ENCODE results near the gene SLC9B1. TPM values are rescaled to one million over a fixed set of nuclear protein-coding genes. Genes with fewer than 3 reads are reported as not detected.
A peak's percentile ranks its signal among the peaks of the same experiment; 100 is the strongest.

Gene SLC9B1
- total RNA-seq, 4 donors from 2014 or later, result 1.5 to 4.2 (median 2.4) TPM

DNA sequence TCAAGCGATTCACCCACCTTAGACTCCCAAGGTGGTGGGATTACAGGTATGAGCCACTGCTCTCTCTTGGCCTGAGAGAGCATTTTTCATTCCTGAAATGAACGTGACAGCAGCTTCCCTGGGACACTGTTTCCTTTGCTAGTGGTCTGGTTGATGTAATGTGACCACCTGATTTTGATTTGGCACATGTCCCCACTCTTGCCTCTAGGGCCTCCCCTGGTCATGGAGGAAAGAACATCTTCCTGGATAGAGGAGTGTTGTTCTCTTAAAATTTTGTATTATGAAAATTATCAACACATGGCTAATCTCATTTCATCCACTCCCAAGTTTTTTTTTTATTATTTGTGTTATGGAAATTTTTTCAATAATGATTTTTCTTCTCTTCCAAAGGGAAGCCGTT, 33.3 kb upstream of the SLC9B1 start:
- TF ChIP-seq POLR2A (IDR thresholded peaks at IDR 0.05) (no peak), EP300 (IDR thresholded peaks at IDR 0.05) (no peak), CTCF (IDR thresholded peaks at IDR 0.05) (no peak)
- WGBS, 2 donors, result 63 to 79% methylated on average over 3 of the region's 3 CpGs
- Histone ChIP-seq H3K4me3 (no peak overlapping the region), H3K36me3 (peaks cover 0 to 24% (median 0%) of the 10 kb centered on the region in 3 donors), H3K27ac (no peak overlapping the region), H3K9me3 (no peaks in the 10 kb centered on the region), H3K27me3 (no peaks in the 10 kb centered on the region), H3K4me1 (no peaks in the 10 kb centered on the region)
- peak in 1 of 2 donors; percentile 13 for DNase-seq (ENCODE audit: low spot score in 2 of 2)

DNA sequence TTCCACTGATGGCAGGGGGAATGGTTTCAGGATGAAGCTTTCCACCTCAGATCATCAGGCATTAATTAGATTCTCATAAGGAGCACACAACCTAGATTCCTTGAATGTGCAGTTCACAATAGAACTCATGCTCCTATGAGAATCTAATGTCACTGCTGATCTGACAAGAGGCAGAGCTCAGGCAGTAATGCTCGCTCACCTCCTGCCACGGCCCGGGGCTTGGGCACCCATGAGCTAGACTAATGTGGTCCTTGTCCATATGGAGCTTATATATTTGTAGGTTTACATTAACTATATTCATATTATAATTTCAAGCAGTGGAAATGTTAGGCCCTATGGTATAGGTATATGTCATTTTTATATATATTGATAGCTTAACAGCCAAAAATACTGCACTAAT, 32.6 kb upstream of the SLC9B1 start:
- DNase-seq (ENCODE audit: low spot score in 2 of 2), result no peak
- Histone ChIP-seq H3K27me3 (no peaks in the 10 kb centered on the region), H3K36me3 (peaks cover 0 to 24% (median 0%) of the 10 kb centered on the region in 3 donors), H3K27ac (no peak overlapping the region), H3K9me3 (no peaks in the 10 kb centered on the region), H3K4me1 (no peaks in the 10 kb centered on the region), H3K4me3 (no peak overlapping the region)
- no peak for TF ChIP-seq EP300 (IDR thresholded peaks at IDR 0.05)
- TF ChIP-seq CTCF (IDR thresholded peaks at IDR 0.05), result no peak
- no peak for TF ChIP-seq POLR2A (IDR thresholded peaks at IDR 0.05)
- WGBS, 2 donors, result 91 to 96% methylated on average over 3 of the region's 3 CpGs

GRCh38 chr4:103050736-103051436, 31.4 kb upstream of the SLC9B1 start:
- no peak overlapping the region for H3K27ac ChIP-seq
- H3K4me1 ChIP-seq, result no peaks in the 10 kb centered on the region
- H3K9me3 ChIP-seq, result no peaks in the 10 kb centered on the region
- H3K4me3 ChIP-seq, result no peak overlapping the region
- DNase-seq (ENCODE audit: low spot score in 2 of 2), result no peak
- no peaks in the 10 kb centered on the region for H3K27me3 ChIP-seq
- peaks cover 0 to 17% (median 0%) of the 10 kb centered on the region in 3 donors for H3K36me3 ChIP-seq
- TF ChIP-seq CTCF (IDR thresholded peaks at IDR 0.05) (no peak), EP300 (IDR thresholded peaks at IDR 0.05) (no peak)
- 23 to 28% methylated on average over 2 of the region's 2 CpGs for WGBS, 2 donors

GRCh38 chr4:103046416-103047290, 27.1 kb upstream of the SLC9B1 start:
- Histone ChIP-seq H3K4me3 (no peak overlapping the region), H3K4me1 (no peaks in the 10 kb centered on the region), H3K9me3 (no peaks in the 10 kb centered on the region), H3K27me3 (no peaks in the 10 kb centered on the region), H3K36me3 (peaks cover 0 to 31% (median 0%) of the 10 kb centered on the region in 3 donors), H3K27ac (no peak overlapping the region)
- no peak for DNase-seq (ENCODE audit: low spot score in 2 of 2)
- TF ChIP-seq EP300 (IDR thresholded peaks at IDR 0.05) (no peak), CTCF (IDR thresholded peaks at IDR 0.05) (peak in 4 of 5 experiments; percentile 47 to 66 (median 60)), POLR2A (IDR thresholded peaks at IDR 0.05) (no peak)
- 47 to 52% methylated on average over 5 of the region's 5 CpGs for WGBS, 2 donors

- Histone ChIP-seq H3K4me3 (no peak overlapping the region), H3K27ac (no peak overlapping the region), H3K27me3 (no peaks in the 10 kb centered on the region), H3K9me3 (no peaks in the 10 kb centered on the region), H3K36me3 (peaks cover 0 to 22% (median 0%) of the 10 kb centered on the region in 3 donors), H3K4me1 (no peaks in the 10 kb centered on the region)
- 81 to 83% methylated on average over 2 of the region's 2 CpGs for WGBS, 2 donors
- TF ChIP-seq EP300 (IDR thresholded peaks at IDR 0.05) (no peak), CTCF (IDR thresholded peaks at IDR 0.05) (no peak), POLR2A (IDR thresholded peaks at IDR 0.05) (no peak)
- DNase-seq (ENCODE audit: low spot score in 2 of 2), result no peak
These were observed 24.7 kb upstream of the SLC9B1 start for GRCh38 chr4:103044183-103044582.
